ENCODE results near the gene CCDC185. TPM values are rescaled to one million over a fixed set of nuclear protein-coding genes. Genes with fewer than 3 reads are reported as not detected.

The CCDC185 gene
- total and polyA plus RNA-seq, 2 experiments from 2014 or later = 0.56 TPM; not detected in 1

- H3K4me3 Mint-ChIP-seq = no peak overlapping the region
Observed at GRCh38 chr1:223394242-223394641, 1.0 kb downstream of the CCDC185 start.

DNA sequence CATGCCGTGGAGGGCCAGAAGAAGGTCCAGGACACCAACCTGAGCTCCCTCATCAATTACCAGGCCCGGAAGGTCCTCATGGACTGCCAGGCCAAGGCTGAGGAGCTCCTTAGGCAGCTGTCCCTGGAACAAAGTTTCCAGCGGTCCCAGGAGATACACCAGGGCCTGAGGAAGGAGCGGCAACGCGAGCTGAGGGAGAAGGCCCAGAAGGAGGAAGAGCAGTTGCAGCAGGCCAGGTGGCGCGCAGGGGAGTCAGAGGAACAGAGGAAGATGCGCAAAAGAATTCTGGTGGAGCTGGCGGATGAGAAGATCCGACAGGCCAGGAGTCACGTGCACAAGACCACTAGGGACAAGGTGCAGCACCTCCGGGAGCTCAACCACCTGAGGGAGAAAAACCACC is 1.5 kb downstream of the CCDC185 start:
- Histone ChIP-seq H2AFZ (peak overlapping the region; percentile 95; the same call in 1 of the 2 replicates), H3K9me2 (ENCODE audit: insufficient read depth) (no peaks in the 10 kb centered on the region), H3K4me1 (ENCODE audit: insufficient read depth) (no peaks in the 10 kb centered on the region), H3K4me3 (no peak overlapping the region), H3K27ac (ENCODE audit: low read depth) (no peak overlapping the region), H3K4me2 (no peak overlapping the region), H3F3A (replicated peaks; ENCODE audit: low read depth) (no peaks in the 10 kb centered on the region), H3K36me3 (ENCODE audit: insufficient read depth) (no peaks in the 10 kb centered on the region), H3K27me3 (ENCODE audit: insufficient read depth) (peaks cover 44% of the 10 kb centered on the region), H3K79me2 (replicated peaks; ENCODE audit: insufficient read depth) (no peaks in the 10 kb centered on the region), H4K20me1 (replicated peaks; ENCODE audit: insufficient read depth) (no peaks in the 10 kb centered on the region)
- Mint-ChIP-seq H3K4me3 (no peak overlapping the region), H3K36me3 (ENCODE audit: low read depth) (peaks cover 14% of the 10 kb centered on the region; the same call in 2 of the 3 replicates), H3K9me3 (peaks cover 18% of the 10 kb centered on the region), H3K4me1 (peaks cover 3% of the 10 kb centered on the region; the same call in 1 of the 3 replicates), H3K27ac (no peak overlapping the region), H3K27me3 (ENCODE audit: insufficient read depth, low read depth, poor library complexity) (peaks cover 29% of the 10 kb centered on the region)
- DNase-seq (ENCODE audit: low spot score) (no peak), ATAC-seq (no peak)
- TF ChIP-seq ZNF462 (CRISPR knock-in tag; IDR thresholded peaks at IDR 0.05) = no peak
- no peak for TF ChIP-seq CREB1 (CRISPR knock-in tag; IDR thresholded peaks at IDR 0.05; ENCODE audit: low read depth)
- TF ChIP-seq, protein P1, sequence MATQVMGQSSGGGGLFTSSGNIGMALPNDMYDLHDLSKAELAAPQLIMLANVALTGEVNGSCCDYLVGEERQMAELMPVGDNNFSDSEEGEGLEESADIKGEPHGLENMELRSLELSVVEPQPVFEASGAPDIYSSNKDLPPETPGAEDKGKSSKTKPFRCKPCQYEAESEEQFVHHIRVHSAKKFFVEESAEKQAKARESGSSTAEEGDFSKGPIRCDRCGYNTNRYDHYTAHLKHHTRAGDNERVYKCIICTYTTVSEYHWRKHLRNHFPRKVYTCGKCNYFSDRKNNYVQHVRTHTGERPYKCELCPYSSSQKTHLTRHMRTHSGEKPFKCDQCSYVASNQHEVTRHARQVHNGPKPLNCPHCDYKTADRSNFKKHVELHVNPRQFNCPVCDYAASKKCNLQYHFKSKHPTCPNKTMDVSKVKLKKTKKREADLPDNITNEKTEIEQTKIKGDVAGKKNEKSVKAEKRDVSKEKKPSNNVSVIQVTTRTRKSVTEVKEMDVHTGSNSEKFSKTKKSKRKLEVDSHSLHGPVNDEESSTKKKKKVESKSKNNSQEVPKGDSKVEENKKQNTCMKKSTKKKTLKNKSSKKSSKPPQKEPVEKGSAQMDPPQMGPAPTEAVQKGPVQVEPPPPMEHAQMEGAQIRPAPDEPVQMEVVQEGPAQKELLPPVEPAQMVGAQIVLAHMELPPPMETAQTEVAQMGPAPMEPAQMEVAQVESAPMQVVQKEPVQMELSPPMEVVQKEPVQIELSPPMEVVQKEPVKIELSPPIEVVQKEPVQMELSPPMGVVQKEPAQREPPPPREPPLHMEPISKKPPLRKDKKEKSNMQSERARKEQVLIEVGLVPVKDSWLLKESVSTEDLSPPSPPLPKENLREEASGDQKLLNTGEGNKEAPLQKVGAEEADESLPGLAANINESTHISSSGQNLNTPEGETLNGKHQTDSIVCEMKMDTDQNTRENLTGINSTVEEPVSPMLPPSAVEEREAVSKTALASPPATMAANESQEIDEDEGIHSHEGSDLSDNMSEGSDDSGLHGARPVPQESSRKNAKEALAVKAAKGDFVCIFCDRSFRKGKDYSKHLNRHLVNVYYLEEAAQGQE (IDR thresholded peaks at IDR 0.05; ENCODE audit: unreplicated experiment) = no peak

More at GRCh38 chr1:223394242-223394641, 1.0 kb downstream of the CCDC185 start:
- TF ChIP-seq CREB1 (CRISPR knock-in tag; IDR thresholded peaks at IDR 0.05; ENCODE audit: low read depth) (no peak), EZH2 (IDR thresholded peaks at IDR 0.05; ENCODE audit: low read depth, unreplicated experiment) (no peak), EZH2phosphoT487 (IDR thresholded peaks at IDR 0.05; ENCODE audit: unreplicated experiment) (no peak), POLR2AphosphoS5 (IDR thresholded peaks at IDR 0.05; ENCODE audit: low read depth) (no peak), JUNB (IDR thresholded peaks at IDR 0.05; ENCODE audit: unreplicated experiment) (no peak)
- TF ChIP-seq, protein P1 (IDR thresholded peaks at IDR 0.05; ENCODE audit: unreplicated experiment) = no peak
- Histone ChIP-seq H3F3A (replicated peaks; ENCODE audit: low read depth) (no peaks in the 10 kb centered on the region), H3K9me2 (ENCODE audit: insufficient read depth) (no peaks in the 10 kb centered on the region), H3K36me3 (ENCODE audit: insufficient read depth) (no peaks in the 10 kb centered on the region), H3K27ac (ENCODE audit: low read depth) (no peak overlapping the region), H4K20me1 (replicated peaks; ENCODE audit: insufficient read depth) (no peaks in the 10 kb centered on the region), H3K4me1 (ENCODE audit: insufficient read depth) (no peaks in the 10 kb centered on the region), H3K79me2 (replicated peaks; ENCODE audit: insufficient read depth) (no peaks in the 10 kb centered on the region), H3K4me2 (peak overlapping the region; percentile 79; the same call in 1 of the 2 replicates), H2AFZ (peak overlapping the region; percentile 95), H3K4me3 (peak overlapping the region; percentile 60), H3K27me3 (ENCODE audit: insufficient read depth) (peaks cover 44% of the 10 kb centered on the region)
- Mint-ChIP-seq H3K27ac (no peak overlapping the region), H3K27me3 (ENCODE audit: insufficient read depth, low read depth, poor library complexity) (peaks cover 29% of the 10 kb centered on the region), H3K36me3 (ENCODE audit: low read depth) (peaks cover 14% of the 10 kb centered on the region; the same call in 2 of the 3 replicates), H3K4me1 (peaks cover 3% of the 10 kb centered on the region; the same call in 1 of the 3 replicates), H3K9me3 (peaks cover 18% of the 10 kb centered on the region)
- ATAC-seq (peak; percentile 59), DNase-seq (ENCODE audit: low spot score) (peak; percentile 31)

All from GM23338 (cell line).